Skin epidermis (tissue), 12 donors: ENCODE results near the gene DCAF7.

ENCODE experiments used
- H3K27ac ChIP-seq, 21 experiments: fragments of 200-600 bp; sonication (generic) in 11 of 21; one replicate each; pipeline ENCODE4 v1.5.0; 2020; ENCODE audit warnings: mild to moderate bottlenecking in 3 of 21, inconsistent platforms in 2 of 21, moderate library complexity in 2 of 21
- H3K4me3 ChIP-seq, 7 experiments: fragments of 200-600 bp; sonication (generic) in 2 of 7; one replicate each; pipeline ENCODE4 v1.5.0; 2020; ENCODE audit warnings: inconsistent platforms in 2 of 7, mild to moderate bottlenecking in 2 of 7, moderate library complexity in 1 of 7

The DCAF7 gene

DNA sequence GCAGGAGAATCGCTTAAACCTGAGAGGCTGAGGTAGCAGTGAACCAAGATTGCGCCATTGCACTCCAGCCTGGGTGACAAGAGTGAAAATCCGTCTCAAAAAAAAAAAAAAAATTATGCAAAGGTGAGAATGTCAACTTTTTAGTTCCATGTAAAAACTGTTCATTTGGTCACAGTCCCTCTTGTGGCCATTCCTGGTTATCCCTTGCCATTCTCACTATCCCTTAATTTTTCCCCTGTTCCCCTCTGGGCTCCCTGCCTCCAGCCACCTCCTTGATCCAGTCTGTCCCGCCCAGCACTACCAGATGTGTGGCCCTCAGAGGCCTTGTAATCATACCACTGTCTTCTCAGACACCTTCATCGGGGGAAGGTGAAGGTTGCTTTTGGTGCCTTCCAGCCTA lies 23.4 kb downstream of the DCAF7 start:
- no peak overlapping the region for H3K27ac ChIP-seq
- H3K4me3 ChIP-seq: no peak overlapping the region

DNA sequence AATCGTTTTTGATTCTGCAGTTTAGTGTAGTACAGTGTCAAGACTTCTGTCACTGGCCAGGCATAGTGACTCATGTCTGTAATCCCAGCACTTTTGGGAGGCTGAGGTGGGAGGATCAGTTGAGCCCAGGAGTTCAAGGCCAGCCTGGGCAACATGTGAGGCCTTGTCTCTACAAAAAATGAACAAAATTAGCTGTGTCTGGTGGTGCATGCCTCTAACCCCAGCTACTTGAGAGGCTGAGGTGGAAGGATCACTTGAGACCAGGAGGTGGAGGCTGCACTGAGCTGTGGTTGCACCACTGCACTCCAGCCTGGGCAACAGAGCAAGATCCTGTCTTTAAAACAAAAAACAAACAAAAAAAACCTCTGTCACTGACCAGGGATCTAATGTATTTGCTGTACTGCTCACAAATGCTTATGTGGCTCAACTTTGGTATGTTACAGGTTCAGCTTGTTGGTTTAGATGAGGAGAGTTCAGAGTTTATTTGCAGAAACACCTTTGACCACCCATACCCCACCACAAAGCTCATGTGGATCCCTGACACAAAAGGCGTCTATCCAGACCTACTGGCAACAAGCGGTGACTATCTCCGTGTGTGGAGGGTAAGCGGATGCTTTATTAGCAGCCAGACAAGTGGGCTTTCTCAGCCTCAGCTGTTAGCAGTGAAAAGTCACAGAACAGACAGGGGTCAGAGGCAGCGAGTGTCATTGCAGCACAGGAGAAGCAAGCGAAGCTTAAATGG lies 27.9 kb downstream of the DCAF7 start:
- H3K4me3 ChIP-seq: no peak overlapping the region
- H3K27ac ChIP-seq: no peak overlapping the region

DNA sequence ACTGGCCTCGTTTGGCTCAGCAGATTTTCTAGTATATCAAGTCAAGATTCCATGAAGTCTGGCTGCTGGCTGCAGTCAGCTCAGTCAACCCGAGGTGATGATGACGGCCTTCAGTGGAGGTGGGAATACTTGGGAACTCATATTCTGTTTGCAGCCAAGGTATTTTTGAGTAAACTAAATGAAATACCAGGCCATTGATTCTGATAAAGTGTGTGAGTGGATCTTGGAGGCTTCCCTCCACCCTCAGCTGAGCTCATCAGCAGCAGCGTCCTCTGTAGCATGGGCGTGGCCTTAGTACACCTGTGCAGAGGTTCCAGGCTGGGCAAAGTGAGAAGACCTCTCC lies 28.5 kb downstream of the DCAF7 start:
- no peak overlapping the region for H3K27ac ChIP-seq
- no peak overlapping the region for H3K4me3 ChIP-seq

DNA sequence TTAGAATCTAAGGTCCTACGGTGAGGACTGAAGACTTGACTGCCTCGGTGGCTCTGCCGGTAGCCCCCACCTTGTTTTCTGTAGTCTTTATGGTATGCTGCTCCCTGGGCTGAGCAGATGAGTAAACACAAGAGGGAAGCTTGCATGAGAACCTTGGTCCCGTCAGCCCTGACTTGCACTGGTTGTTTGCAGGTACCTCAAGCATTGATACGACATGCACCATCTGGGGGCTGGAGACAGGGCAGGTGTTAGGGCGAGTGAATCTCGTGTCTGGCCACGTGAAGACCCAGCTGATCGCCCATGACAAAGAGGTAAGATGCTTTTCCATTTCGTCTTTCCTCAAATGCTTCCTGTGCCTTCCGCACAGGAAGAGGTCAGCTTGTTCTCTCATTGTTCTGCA lies 29.4 kb downstream of the DCAF7 start:
- Histone ChIP-seq H3K27ac (no peak overlapping the region), H3K4me3 (no peak overlapping the region)

DNA sequence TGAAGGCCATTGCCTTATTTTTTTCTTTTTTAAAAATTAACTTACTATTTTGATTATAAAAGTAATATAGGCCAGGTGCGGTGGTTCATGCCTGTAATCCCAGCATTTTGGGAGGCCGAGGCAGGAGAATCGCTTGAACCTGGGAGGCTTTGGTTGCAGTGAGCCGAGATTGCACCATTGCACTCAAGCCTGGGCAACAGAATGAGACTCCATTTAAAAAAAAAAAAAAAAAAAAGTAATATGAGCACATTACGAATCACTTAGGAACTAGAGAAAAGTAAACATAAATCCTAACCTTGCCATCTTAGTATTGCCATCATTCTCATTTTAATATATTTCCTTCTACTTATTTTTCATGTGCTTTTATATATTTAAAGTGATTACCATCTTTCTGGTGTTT lies 37.5 kb downstream of the DCAF7 start:
- Histone ChIP-seq H3K4me3 (no peak overlapping the region), H3K27ac (no peak overlapping the region)

DNA sequence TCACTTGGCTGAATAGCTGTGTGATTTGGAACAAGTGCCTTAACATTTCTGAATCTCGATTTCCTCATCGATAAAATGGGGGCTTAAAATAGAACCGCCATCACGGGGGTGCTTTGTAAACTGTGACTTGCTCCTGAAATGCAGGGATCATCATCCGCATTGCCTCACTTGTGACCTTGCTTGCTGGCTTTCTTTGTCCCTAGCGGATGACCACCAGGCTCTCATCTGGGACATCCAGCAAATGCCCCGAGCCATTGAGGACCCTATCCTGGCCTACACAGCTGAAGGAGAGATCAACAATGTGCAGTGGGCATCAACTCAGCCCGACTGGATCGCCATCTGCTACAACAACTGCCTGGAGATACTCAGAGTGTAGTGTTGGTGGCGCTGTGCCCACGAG lies 38.5 kb downstream of the DCAF7 start:
- Histone ChIP-seq H3K4me3 (no peak overlapping the region), H3K27ac (no peak overlapping the region)

DNA sequence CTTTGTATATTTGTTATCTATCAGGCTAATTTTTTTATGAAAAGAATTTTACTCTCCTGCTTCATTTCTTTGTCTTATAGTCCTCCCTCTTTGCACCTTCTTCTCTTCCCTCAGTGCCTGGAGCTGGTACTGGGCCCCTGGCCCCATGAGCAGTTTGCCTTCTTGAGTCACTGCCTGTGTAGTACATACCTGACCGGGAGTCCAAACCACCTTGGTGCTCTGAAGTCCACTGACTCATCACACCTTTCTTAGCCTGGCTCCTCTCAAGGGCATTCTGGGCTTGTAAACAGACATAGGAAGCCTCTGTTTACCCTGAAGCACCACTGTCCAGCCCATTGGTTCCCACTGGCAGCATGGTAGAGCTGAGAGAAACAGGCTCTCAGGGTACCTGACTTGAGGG lies 39.4 kb downstream of the DCAF7 start:
- no peak overlapping the region for H3K4me3 ChIP-seq
- no peak overlapping the region for H3K27ac ChIP-seq

DNA sequence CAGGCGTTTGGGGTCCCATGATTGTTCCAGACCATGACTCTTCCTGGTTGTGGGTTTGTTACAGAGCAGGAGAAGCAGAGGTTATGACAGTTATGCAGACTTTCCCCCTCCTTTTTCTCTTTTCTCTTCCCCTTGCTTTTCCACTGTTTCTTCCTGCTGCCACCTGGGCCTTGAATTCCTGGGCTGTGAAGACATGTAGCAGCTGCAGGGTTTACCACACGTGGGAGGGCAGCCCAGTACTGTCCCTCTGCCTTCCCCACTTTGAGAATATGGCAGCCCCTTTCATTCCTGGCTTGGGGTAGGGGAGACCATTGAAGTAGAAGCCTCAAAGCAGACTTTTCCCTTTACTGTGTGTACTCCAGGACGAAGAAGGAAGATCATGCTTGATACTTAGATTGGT lies 42.5 kb downstream of the DCAF7 start:
- no peak overlapping the region for H3K27ac ChIP-seq
- H3K4me3 ChIP-seq: no peak overlapping the region

DNA sequence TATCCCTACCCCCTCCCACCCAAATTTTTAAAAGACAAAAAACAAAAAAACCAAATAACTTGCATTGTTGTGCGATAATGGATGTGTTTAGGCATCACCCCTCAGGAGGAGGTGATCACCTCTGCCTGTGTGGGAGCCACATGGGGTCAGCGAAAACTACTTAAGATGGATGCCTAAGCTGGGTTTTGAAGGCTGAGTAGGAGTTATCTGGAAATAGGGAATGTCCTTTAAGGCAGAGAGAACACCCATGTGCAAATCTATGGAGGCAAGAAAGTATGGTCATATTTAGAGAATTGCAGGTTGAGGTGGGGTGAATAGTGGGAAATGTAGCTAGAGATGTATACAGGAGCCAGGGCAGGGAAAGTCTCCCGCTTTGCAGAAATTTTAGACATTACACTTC lies 44.9 kb downstream of the DCAF7 start:
- H3K4me3 ChIP-seq: no peak overlapping the region
- no peak overlapping the region for H3K27ac ChIP-seq

DNA sequence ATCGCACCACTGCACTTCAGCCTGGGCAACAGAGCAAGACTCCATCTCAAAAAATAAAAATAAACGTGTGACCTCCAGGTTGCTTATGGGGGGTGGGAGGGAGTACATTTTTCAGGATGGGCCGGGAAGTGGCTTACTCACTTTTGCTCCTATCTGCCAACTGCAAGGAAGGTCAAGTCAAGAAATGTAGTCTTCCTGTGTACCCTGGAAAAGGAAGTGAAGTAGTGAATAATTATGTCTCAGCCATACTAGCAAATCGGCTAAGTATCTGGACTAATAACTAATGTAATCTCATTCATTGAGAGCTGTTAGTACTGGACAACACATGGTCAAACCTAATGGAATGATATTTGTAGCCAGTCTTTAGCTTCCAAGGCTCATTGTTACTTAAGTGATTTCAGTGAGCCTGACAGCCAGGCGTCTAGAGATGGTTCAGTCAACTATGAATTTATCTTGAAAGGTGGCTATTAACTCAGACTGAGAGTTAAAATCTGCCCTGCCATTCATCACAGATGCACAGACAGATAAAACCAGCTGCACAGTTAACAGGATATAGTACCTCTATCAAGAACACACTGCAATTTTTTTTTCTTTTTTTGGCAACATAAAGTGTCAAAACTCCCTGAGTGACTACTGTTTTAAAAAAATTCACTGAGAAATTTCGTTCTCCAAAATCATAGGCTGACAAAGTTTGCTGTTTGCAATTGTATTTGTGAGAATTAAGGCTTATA lies 46.7 kb downstream of the DCAF7 start:
- Histone ChIP-seq H3K27ac (no peak overlapping the region), H3K4me3 (no peak overlapping the region)

DNA sequence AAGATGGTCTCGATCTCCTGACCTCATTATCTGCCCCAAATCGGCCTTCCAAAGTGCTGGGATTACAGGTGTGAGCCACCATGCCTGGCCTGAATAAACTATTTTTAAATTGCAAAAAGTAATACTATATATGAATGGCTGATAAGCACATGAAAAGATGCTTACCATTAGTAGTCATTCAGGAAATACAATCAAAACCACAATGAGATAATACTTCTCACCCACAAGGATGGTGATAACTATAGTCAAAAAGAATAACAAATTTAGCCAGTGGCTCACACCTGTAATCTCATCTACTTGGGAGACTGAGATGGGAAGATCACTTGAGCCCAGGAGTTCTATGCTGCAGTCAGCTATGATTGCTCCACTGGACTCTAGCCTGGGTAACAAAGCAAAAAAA lies 48.0 kb downstream of the DCAF7 start:
- Histone ChIP-seq H3K27ac (no peak overlapping the region), H3K4me3 (no peak overlapping the region)

DNA sequence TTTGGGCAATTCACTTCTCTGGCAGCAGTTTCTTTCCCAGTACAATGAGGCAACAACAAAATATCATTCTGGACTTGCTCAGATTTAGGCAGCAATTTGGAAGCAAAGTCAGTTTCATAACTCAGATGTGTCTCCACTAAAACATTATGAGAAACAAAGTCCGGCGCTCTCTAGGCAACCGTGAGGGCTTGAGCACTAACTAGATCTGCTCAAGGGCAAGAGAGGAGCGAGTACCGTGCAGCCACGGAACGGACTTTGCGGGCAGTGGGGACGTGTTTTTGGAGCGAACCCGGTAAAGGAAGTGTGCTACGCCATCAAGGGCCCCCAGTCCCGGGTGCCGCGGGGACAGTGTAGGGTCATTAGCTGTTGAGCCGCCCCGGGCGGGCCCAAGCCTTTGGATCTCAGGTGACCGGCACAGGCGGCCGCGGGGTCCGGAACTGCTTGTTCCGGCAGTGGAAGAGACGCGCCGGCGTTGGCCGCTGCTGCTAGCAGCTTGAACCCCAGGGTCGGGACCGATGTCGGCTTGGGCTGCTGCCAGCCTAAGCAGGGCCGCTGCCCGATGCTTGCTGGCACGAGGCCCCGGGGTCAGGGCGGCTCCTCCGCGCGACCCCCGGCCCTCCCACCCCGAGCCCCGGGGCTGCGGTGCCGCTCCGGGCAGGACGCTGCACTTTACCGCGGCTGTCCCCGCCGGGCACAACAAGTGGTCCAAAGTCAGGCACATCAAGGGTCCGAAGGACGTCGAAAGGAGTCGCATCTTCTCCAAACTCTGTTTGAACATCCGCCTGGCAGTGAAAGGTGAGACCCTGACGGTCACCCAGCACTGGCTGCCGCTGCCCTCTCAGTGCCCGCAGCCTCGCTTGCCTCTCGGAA lies 50.5 kb downstream of the DCAF7 start, which contains the start of gene TACO1:
TSS of gene TACO1 (plus strand) at position 327 of the 870 bp plus-strand sequence. CDS start at position 516, 189 bp downstream.
- H3K4me3 ChIP-seq: peak within 1 kb of the TSS; percentile 77 to 98 (median 92)
- peak within 1 kb of the TSS; percentile 74 to 98 (median 91) for H3K27ac ChIP-seq

DNA sequence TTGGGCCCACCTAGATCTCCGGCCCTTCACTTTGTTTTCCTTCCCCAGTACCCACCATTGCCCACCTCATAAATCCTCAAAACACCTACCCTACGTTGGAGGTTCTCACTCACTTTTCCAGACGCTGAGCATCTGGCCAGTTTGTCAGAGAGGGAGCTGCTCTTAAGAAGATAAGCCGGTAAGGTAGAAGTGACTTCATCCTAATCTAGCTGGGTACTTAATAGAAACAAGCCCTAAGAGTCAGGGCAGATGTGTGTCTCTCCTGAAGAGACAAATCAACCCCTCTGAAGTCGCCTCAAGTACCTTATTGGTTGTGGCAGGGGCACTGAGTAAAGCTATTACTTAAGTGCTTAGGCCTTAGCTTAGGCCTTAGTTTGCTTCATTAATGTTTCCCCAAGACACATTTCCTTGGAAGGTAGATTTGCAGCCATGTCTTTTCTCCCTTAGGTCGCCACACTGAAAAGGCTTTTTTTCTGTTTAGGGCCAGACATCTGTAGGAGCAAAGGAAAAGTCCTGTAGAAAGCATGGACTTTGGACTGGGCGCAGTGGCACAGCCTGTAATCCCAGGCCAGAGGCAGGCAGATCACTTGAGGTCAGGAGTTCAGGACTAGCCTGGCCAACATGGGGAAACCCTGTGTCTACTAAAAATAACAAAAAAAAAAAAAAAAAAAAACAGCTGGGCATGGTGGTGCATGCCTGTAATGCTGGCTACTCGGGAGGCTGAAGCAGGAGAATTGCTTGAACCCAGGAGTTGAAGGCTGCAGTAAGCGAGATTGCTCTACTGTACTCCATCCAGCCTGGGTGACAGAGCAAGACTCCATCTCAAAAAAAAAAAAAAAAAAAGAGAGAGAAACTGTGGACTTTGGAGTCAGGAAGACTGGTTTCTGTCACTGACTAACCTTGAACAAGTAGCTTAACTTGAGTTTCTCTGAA lies 51.4 kb downstream of the DCAF7 start:
- H3K4me3 ChIP-seq: peak overlapping the region; percentile 77 to 98 (median 92)
- H3K27ac ChIP-seq: peak overlapping the region; percentile 74 to 98 (median 91)

DNA sequence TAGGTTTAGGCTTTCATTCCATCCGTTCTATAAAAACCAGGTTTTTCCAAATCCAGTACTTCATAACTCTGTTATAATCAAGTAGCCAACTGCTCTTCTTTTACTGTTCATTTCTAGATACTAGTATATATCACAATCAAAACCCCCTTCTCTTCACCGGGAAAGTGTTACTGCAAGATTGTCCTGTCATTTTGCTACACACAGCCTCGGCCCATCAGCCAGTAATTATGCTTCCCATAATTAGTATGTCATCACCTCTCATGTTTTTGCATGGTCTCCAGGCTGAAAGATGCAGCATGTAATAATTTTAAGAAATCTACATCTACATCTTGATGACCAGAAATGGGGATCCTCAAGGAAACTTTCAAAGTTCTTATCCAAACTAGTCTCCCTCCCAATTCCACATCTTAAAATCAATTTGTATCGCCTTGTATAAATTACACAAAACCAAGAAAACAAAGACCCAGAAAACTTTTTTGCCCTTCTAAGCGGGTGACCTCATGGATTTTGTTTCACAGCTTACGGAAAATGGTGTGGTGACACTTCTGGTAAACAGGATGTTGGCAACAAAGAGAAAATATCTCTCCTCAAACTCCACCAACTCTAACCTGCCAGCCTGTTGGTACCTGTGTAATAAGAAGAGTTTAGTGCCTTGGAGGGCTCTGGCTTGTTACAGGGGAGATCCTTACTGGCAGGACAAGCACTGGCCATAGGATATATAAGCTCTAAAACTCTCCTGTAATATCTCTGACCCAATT lies 59.7 kb downstream of the DCAF7 start:
- H3K27ac ChIP-seq: peak overlapping the region in 3 of 21 experiments; percentile 29 to 65 (median 57)
- no peak overlapping the region for H3K4me3 ChIP-seq

DNA sequence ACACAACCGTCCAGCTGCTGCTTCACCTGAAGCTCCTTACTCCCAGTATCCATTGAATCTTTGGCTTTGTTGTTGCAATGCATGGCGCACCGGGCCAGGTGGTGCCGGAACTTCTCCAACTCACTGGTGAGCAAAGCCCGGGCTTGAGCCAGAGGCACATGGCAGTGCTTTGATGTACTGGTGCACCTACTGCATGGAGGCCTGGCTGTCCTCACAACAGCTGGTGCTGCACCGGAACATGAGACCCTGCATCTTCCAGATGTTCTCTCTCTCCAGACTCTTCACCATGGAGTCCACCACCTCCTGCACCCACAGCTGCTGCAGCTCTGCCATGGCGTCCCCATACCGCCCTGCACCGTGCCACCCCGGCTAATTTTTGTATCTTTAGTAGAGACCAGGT lies 60.6 kb downstream of the DCAF7 start:
- Histone ChIP-seq H3K27ac (peak overlapping the region in 3 of 21 experiments; percentile 29 to 65 (median 57)), H3K4me3 (no peak overlapping the region)

DNA sequence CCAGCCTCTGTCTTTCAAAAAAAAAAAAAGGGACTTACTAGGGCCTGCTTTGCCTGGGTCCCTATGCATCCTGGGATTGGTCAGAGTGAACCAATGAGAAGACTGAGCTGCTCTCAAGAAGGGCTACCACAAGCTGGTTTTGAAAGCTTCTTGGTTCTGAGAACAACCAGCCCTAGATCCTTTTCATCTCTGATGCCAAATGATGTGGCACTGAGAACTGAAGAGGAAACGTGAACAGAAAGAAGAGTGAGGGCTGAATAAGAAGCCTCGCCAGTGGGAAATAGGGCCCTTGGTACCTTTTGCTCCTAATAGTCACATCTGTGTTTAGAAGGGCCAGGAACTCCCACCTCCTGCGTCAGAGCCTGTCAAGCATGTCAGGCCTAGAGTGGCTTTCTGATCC lies 61.1 kb downstream of the DCAF7 start:
- peak overlapping the region in 3 of 21 experiments; percentile 29 to 65 (median 64) for H3K27ac ChIP-seq
- H3K4me3 ChIP-seq: no peak overlapping the region

DNA sequence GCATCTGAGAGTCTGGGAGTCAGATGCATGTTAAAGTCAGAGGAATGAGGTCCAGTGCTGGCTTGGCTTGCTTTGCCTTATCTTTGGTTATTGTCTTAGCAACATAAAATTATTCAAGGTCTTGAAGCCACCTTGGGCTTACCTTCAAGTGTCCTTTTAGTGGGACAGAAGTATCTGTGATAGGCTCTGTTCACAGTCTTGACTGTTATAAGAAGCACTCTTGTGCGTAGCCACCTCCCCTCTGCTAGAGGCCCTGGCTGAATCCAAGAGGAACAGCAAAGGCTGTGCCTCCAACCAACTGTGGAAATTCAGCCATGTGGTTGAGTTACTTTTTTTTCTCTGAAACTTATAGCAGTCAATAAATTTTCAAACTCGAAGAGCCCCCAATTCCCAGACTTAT lies 63.4 kb downstream of the DCAF7 start:
- Histone ChIP-seq H3K27ac (no peak overlapping the region), H3K4me3 (no peak overlapping the region)

DNA sequence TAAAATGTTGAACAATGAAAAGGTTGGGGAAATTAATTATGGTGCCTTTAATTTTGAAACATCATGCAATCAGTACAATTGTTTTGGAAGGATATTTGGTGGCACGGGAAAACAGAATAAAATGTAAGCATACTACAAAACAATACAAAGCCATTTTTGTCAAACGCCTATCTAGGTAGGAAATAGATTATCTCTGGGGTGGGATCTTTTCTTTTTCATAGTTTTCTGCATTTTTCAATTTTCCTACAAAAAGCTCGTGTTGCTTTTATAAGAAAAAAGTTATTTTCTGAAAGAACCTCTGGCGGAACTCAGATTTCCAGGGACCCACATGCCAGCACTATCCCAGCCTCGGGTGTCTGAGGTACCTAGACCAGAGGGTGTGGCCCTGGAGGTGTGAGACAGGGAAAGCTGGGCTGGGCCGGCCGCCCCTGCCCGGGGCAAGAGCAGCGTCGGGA lies 71.0 kb downstream of the DCAF7 start:
- peak overlapping the region; percentile 49 to 76 (median 75) for H3K4me3 ChIP-seq
- H3K27ac ChIP-seq: peak overlapping the region in 20 of 21 experiments; percentile 57 to 89 (median 83)
